IMR-90 (cell line): Measurements from ENCODE around the gene TBX10.

Experiments
- CHD1 ChIP-seq: IDR thresholded peaks from 2 replicates; pipeline ENCODE4 v1.6.1; 2012; ENCODE audit warnings: low read depth, low read length, improper control_type of control experiment
- CTCF ChIP-seq: conservative IDR thresholded peaks from 2 replicates; pipeline ENCODE4 v1.5.1; 2012; ENCODE audit warnings: mild to moderate bottlenecking, low read depth, low read length, improper control_type of control experiment
- ELK1 ChIP-seq: fragments of 150-350 bp; IDR thresholded peaks from 2 replicates; pipeline ENCODE4 v1.6.1; 2016; ENCODE audit warnings: low read depth, mild to moderate bottlenecking, low read length, moderate library complexity, borderline replicate concordance
- FOS ChIP-seq: fragments of 150-350 bp; IDR thresholded peaks from 2 replicates; pipeline ENCODE4 v1.6.1; 2016; ENCODE audit warnings: low read depth, low read length
- NFE2L2 ChIP-seq: fragments of 150-350 bp; IDR thresholded peaks from 2 replicates; pipeline ENCODE4 v1.6.1; 2016; ENCODE audit warnings: low read depth, mild to moderate bottlenecking, low read length
- POLR2A ChIP-seq: IDR thresholded peaks from 2 replicates; pipeline ENCODE4 v1.6.1; 2012; ENCODE audit warnings: mild to moderate bottlenecking, low read depth, low read length
- RCOR1 ChIP-seq: IDR thresholded peaks from 2 replicates; pipeline ENCODE4 v1.6.1; 2012; ENCODE audit warnings: mild to moderate bottlenecking, low read length, improper control_type of control experiment; ENCODE audit not compliant: insufficient replicate concordance
- RFX5 ChIP-seq: IDR thresholded peaks from 2 replicates; pipeline ENCODE4 v1.8.0; 2012; ENCODE audit warnings: low read depth, mild to moderate bottlenecking, low read length, moderate library complexity
- SMC3 ChIP-seq: fragments of 150-350 bp; IDR thresholded peaks from 2 replicates; pipeline ENCODE4 v1.6.1; 2016; ENCODE audit warnings: low read depth, mild to moderate bottlenecking, antibody characterized with exemption, low read length, moderate library complexity

- TF ChIP-seq NFE2L2: no peak
- no peak for TF ChIP-seq SMC3
- TF ChIP-seq ELK1: no peak
- TF ChIP-seq CHD1: no peak
- no peak for TF ChIP-seq CTCF
- no peak for TF ChIP-seq RCOR1
- TF ChIP-seq POLR2A: no peak
- no peak for TF ChIP-seq FOS
- no peak for TF ChIP-seq RFX5
Measured at GRCh38 chr11:67671211-67671520, 31.6 kb upstream of the TBX10 start.
